ENCODE results near the gene GBF1. TPM values are rescaled to one million over a fixed set of nuclear protein-coding genes. Genes with fewer than 3 reads are reported as not detected.

GBF1 gene
- total RNA-seq, 4 donors from 2014 or later, result 10.9 to 45.4 (median 23.9) TPM

DNA sequence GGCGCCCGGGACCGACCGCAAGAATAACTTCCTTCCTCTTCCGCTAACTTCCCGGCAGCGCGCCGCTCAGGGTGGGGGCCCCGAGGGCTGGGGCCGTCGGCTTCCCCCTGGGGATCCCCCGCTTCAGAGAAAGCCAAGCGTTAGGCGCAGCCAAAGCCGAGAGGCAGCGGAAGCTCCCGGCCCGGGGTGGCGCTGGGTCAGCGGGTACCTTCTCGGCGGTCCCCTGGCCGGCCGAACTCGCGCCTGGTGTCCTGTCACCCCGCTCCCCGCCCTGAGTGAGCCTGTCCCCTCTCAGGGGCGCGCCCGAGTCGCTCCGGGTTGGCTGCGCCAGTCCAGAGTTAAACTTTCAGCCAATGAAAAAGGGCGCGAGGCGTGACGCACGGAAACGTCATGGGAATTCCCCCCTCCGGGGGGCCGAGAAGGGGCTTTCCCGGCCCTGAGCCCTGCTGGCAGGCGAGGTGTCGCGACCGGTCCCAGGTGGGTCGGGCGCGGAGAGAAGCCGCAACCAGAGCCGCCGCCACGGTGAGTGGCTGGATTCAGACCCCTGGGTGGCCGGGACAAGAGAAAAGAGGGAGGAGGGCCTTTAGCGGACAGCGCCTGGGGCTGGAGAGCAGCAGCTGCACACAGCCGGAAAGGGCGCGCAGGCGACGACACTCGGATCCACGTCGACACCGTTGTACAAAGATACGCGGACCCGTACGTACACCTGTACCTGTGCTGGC is 148.9 kb downstream of the GBF1 start:
- Histone ChIP-seq H3K36me3 (no peaks in the 10 kb centered on the region), H3K27me3 (no peaks in the 10 kb centered on the region), H3K27ac (peak overlapping the region; percentile 97 to 98), H3K4me3 (peak overlapping the region; percentile 58 to 85), H3K4me1 (peaks cover 0 to 14% of the 10 kb centered on the region in 2 donors), H3K9me3 (no peaks in the 10 kb centered on the region)
- peak; percentile 39 to 80 for TF ChIP-seq POLR2A (IDR thresholded peaks at IDR 0.05)
- TF ChIP-seq, protein P1, sequence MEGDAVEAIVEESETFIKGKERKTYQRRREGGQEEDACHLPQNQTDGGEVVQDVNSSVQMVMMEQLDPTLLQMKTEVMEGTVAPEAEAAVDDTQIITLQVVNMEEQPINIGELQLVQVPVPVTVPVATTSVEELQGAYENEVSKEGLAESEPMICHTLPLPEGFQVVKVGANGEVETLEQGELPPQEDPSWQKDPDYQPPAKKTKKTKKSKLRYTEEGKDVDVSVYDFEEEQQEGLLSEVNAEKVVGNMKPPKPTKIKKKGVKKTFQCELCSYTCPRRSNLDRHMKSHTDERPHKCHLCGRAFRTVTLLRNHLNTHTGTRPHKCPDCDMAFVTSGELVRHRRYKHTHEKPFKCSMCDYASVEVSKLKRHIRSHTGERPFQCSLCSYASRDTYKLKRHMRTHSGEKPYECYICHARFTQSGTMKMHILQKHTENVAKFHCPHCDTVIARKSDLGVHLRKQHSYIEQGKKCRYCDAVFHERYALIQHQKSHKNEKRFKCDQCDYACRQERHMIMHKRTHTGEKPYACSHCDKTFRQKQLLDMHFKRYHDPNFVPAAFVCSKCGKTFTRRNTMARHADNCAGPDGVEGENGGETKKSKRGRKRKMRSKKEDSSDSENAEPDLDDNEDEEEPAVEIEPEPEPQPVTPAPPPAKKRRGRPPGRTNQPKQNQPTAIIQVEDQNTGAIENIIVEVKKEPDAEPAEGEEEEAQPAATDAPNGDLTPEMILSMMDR (IDR thresholded peaks at IDR 0.05), result peak in 3 of 4 experiments; percentile 95 to 99 (median 98)
- intact Hi-C loops (cut with DNase I; ENCODE audit: low total_unique reads), result loop anchor here (5.0 kb wide), 1 partner anchor 83 kb away; no protein-coding TSS in a partner anchor
- peak; percentile 92 for DNase-seq

- Histone ChIP-seq H3K36me3 (no peaks in the 10 kb centered on the region), H3K27ac (peak overlapping the region; percentile 97 to 98), H3K9me3 (no peaks in the 10 kb centered on the region), H3K4me1 (peaks cover 0 to 17% of the 10 kb centered on the region in 2 donors), H3K4me3 (peak overlapping the region; percentile 58 to 85), H3K27me3 (no peaks in the 10 kb centered on the region)
- TF ChIP-seq, protein P1 (IDR thresholded peaks at IDR 0.05), result no peak
- no peak for TF ChIP-seq POLR2A (IDR thresholded peaks at IDR 0.05)
- intact Hi-C loops (cut with DNase I; ENCODE audit: low total_unique reads), result loop anchor here (5.0 kb wide), 1 partner anchor 82 kb away; no protein-coding TSS in a partner anchor
- no peak for DNase-seq
Observed at GRCh38 chr10:102394801-102395399, 149.6 kb downstream of the GBF1 start.

DNA sequence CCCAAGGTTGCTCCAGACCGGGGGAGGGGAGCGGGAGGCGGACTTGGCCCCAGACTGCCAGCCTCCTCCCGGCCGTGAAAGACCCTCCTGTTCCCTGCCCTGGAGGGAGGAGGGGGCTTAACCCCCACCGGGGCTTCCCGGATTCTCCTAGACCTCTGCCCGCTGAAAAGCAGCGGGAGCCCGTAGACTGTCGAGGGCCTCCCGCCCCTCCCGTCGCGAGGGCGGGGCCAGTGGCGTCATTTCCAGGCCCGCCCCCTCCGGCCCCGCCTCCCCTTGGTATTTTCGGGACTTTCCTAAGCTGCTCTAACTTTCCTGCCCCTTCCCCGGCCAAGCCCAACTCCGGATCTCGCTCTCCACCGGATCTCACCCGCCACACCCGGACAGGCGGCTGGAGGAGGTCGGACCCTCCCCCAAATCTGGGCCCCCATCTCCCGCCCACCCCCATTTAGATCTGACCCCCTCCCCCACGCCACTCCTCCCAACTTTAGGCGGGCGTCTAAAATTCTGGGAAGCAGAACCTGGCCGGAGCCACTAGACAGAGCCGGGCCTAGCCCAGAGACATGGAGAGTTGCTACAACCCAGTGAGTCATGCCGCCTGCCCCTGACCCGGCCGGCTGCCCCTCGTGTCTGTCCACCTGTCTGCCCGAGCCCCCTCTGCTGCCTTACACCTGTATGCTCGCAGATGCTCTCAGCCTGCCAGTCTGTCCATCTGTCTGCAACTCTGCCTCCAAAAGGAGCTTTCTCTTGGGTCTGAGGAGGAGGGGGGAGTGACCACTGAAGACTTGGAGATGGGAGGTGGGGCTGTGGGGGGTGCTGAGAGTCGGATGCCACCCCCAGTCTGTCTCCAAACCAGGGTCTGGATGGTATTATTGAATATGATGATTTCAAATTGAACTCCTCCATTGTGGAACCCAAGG is 150.3 kb downstream of the GBF1 start, which contains the start of gene NFKB2:
TSS of gene NFKB2 (plus strand) at position 306 of the 917 bp plus-strand sequence. CDS start at position 561, 255 bp downstream.
- peak; percentile 90 to 92 for DNase-seq
- Histone ChIP-seq H3K36me3 (no peaks in the 10 kb centered on the region), H3K27ac (peak within 1 kb of the TSS; percentile 97 to 98), H3K4me1 (peaks cover 0 to 18% of the 10 kb centered on the region in 2 donors), H3K4me3 (peak within 1 kb of the TSS; percentile 58 to 85), H3K27me3 (no peaks in the 10 kb centered on the region), H3K9me3 (no peaks in the 10 kb centered on the region)
- TF ChIP-seq, protein P1 (IDR thresholded peaks at IDR 0.05), result no peak
- TF ChIP-seq POLR2A (IDR thresholded peaks at IDR 0.05), result peak; percentile 77 to 78
- intact Hi-C loops (cut with DNase I; ENCODE audit: low total_unique reads), result no loop called here

GRCh38 chr10:102396317-102396650 is 151.0 kb downstream of the GBF1 start:
- no peaks in the 10 kb centered on the region for H3K27me3 ChIP-seq
- H3K27ac ChIP-seq, result peak overlapping the region; percentile 97 to 98
- DNase-seq, result no peak
- no peaks in the 10 kb centered on the region for H3K36me3 ChIP-seq
- H3K4me1 ChIP-seq, result peaks cover 0 to 18% of the 10 kb centered on the region in 2 donors
- no peak for TF ChIP-seq POLR2A (IDR thresholded peaks at IDR 0.05)
- TF ChIP-seq, protein P1 (IDR thresholded peaks at IDR 0.05), result no peak
- peak overlapping the region; percentile 58 to 85 for H3K4me3 ChIP-seq
- intact Hi-C loops (cut with DNase I; ENCODE audit: low total_unique reads), result no loop called here
- no peaks in the 10 kb centered on the region for H3K9me3 ChIP-seq

Measured in uterus (tissue), 4 donors.